Astrocyte (in vitro differentiated cells and primary cell): ENCODE results near the gene CD247. TPM values are rescaled to one million over a fixed set of nuclear protein-coding genes. Genes with fewer than 3 reads are reported as not detected.

Experiments
- DNase-seq: peaks from one replicate; pipeline ENCODE4 v3.0.0-alpha.2; 2010; ENCODE audit warnings: low read depth
- FAIRE-seq: peaks from 2 replicates; lab custom pipeline; 2011; peaks lifted over from hg19 to GRCh38; lab: Jason Lieb, UNC
- H2AFZ ChIP-seq: 2 replicates; pipeline ENCODE4 v1.6.0; 2012; ENCODE audit warnings: low read depth, low read length, inconsistent platforms
- H3K27ac ChIP-seq: 2 replicates; pipeline ENCODE4 v1.5.1; 2011; ENCODE audit warnings: low read depth, low read length, inconsistent platforms
- H3K27me3 ChIP-seq: 2 replicates; pipeline ENCODE4 v1.6.0; 2011; ENCODE audit warnings: low read length, inconsistent platforms; ENCODE audit not compliant: insufficient read depth
- H3K36me3 ChIP-seq: 2 replicates; pipeline ENCODE4 v1.5.1; 2011; ENCODE audit warnings: low read length, inconsistent platforms; ENCODE audit not compliant: insufficient read depth
- H3K4me1 ChIP-seq: 2 replicates; pipeline ENCODE4 v1.5.1; 2011; ENCODE audit warnings: low read length, inconsistent platforms; ENCODE audit not compliant: insufficient read depth
- H3K4me2 ChIP-seq: 2 replicates; pipeline ENCODE4 v1.6.0; 2012; ENCODE audit warnings: low read length, inconsistent platforms
- H3K4me3 ChIP-seq: 2 replicates; pipeline ENCODE4 v1.5.1; 2011; ENCODE audit warnings: low read depth, mild to moderate bottlenecking, low read length, inconsistent platforms; ENCODE audit not compliant: insufficient read depth
- H3K79me2 ChIP-seq: 2 replicates; pipeline ENCODE4 v1.6.0; 2012; ENCODE audit warnings: mild to moderate bottlenecking, low read length, inconsistent platforms; ENCODE audit not compliant: insufficient read depth
- H3K9ac ChIP-seq: 2 replicates; pipeline ENCODE4 v1.6.0; 2012; ENCODE audit warnings: mild to moderate bottlenecking, low read length, inconsistent platforms
- H3K9me3 ChIP-seq: 2 replicates; pipeline ENCODE4 v1.5.1; 2012; ENCODE audit warnings: low read depth, mild to moderate bottlenecking, low read length, inconsistent platforms; ENCODE audit not compliant: insufficient read depth
- H4K20me1 ChIP-seq: 2 replicates; pipeline ENCODE4 v1.6.0; 2012; ENCODE audit warnings: low read length, inconsistent platforms; ENCODE audit not compliant: insufficient read depth
- H3K27ac Mint-ChIP-seq: one replicate; pipeline ENCODE4 v1.8.0; 2021; ENCODE audit warnings: mild to moderate bottlenecking, mixed read lengths; ENCODE audit not compliant: unreplicated experiment
- H3K27me3 Mint-ChIP-seq: one replicate; pipeline ENCODE4 v1.8.0; 2021; ENCODE audit warnings: low read depth, mixed read lengths; ENCODE audit not compliant: unreplicated experiment
- H3K36me3 Mint-ChIP-seq: one replicate; pipeline ENCODE4 v1.8.0; 2021; ENCODE audit warnings: low read depth, mixed read lengths; ENCODE audit not compliant: unreplicated experiment
- H3K4me1 Mint-ChIP-seq: one replicate; pipeline ENCODE4 v1.8.0; 2021; ENCODE audit warnings: low read depth, mixed read lengths; ENCODE audit not compliant: unreplicated experiment
- H3K4me3 Mint-ChIP-seq: one replicate; pipeline ENCODE4 v1.8.0; 2021; ENCODE audit warnings: mild to moderate bottlenecking, moderate library complexity, mixed read lengths; ENCODE audit not compliant: unreplicated experiment
- H3K9me3 Mint-ChIP-seq: one replicate; pipeline ENCODE4 v1.8.0; 2021; ENCODE audit warnings: mild to moderate bottlenecking, mixed read lengths; ENCODE audit not compliant: unreplicated experiment
- CTCF ChIP-seq: IDR thresholded peaks from 2 replicates; pipeline ENCODE4 v1.5.1; 2011; ENCODE audit warnings: low read depth, mild to moderate bottlenecking, inconsistent platforms, low read length, moderate library complexity; ENCODE audit not compliant: insufficient read depth
- EZH2 ChIP-seq: IDR thresholded peaks from 2 replicates; pipeline ENCODE4 v1.6.1; 2012; ENCODE audit warnings: mild to moderate bottlenecking, low read length, inconsistent platforms; ENCODE audit not compliant: insufficient read depth
- total RNA-seq: library from RNA; stranded (reverse); gene quantifications from 2 replicates; pipeline ENCODE4 v1.2.1, GENCODE V29; 2021

Gene CD247
- total RNA-seq, 1 donor from 2014 or later: not detected

GRCh38 chr1:167507719-167508118 lies 10.6 kb downstream of the CD247 start:
- no peak overlapping the region for H3K27ac ChIP-seq
- no peaks in the 10 kb centered on the region for H3K9me3 ChIP-seq
- TF ChIP-seq CTCF (no peak), EZH2 (no peak)
- H3K9ac ChIP-seq: no peak overlapping the region
- Mint-ChIP-seq H3K27me3 (peaks cover 19% of the 10 kb centered on the region), H3K36me3 (no peaks in the 10 kb centered on the region), H3K9me3 (no peaks in the 10 kb centered on the region), H3K27ac (no peak overlapping the region), H3K4me1 (no peaks in the 10 kb centered on the region), H3K4me3 (no peak overlapping the region)
- no peaks in the 10 kb centered on the region for H3K4me1 ChIP-seq
- FAIRE-seq (no peak), DNase-seq (no peak)
- no peaks in the 10 kb centered on the region for H3K79me2 ChIP-seq
- no peak overlapping the region for H3K4me2 ChIP-seq
- H3K36me3 ChIP-seq: no peaks in the 10 kb centered on the region
- peaks cover 6% of the 10 kb centered on the region for H3K27me3 ChIP-seq
- H2AFZ ChIP-seq: no peak overlapping the region
- H3K4me3 ChIP-seq: no peak overlapping the region
- H4K20me1 ChIP-seq: no peaks in the 10 kb centered on the region

GRCh38 chr1:167504467-167504827 lies 13.9 kb downstream of the CD247 start:
- Mint-ChIP-seq H3K4me3 (no peak overlapping the region), H3K27ac (no peak overlapping the region), H3K9me3 (no peaks in the 10 kb centered on the region), H3K36me3 (no peaks in the 10 kb centered on the region), H3K27me3 (peaks cover 15% of the 10 kb centered on the region), H3K4me1 (peaks cover 4% of the 10 kb centered on the region)
- no peak overlapping the region for H3K27ac ChIP-seq
- no peak overlapping the region for H3K4me3 ChIP-seq
- DNase-seq: no peak
- no peak overlapping the region for H2AFZ ChIP-seq
- no peak overlapping the region for H3K9ac ChIP-seq
- H3K4me2 ChIP-seq: no peak overlapping the region
- H3K9me3 ChIP-seq: no peaks in the 10 kb centered on the region
- no peak for FAIRE-seq
- no peaks in the 10 kb centered on the region for H4K20me1 ChIP-seq
- H3K79me2 ChIP-seq: no peaks in the 10 kb centered on the region
- H3K4me1 ChIP-seq: no peaks in the 10 kb centered on the region
- H3K36me3 ChIP-seq: no peaks in the 10 kb centered on the region
- H3K27me3 ChIP-seq: peaks cover 9% of the 10 kb centered on the region
- no peak for TF ChIP-seq CTCF
- no peak for TF ChIP-seq EZH2

GRCh38 chr1:167503626-167504466 lies 14.5 kb downstream of the CD247 start:
- Mint-ChIP-seq H3K27me3 (peaks cover 15% of the 10 kb centered on the region), H3K9me3 (no peaks in the 10 kb centered on the region), H3K4me3 (no peak overlapping the region), H3K27ac (no peak overlapping the region), H3K36me3 (no peaks in the 10 kb centered on the region), H3K4me1 (peaks cover 5% of the 10 kb centered on the region)
- Histone ChIP-seq H3K9ac (no peak overlapping the region), H3K27ac (no peak overlapping the region), H3K79me2 (no peaks in the 10 kb centered on the region), H4K20me1 (no peaks in the 10 kb centered on the region), H3K36me3 (no peaks in the 10 kb centered on the region), H3K4me3 (no peak overlapping the region), H3K9me3 (no peaks in the 10 kb centered on the region), H3K27me3 (peaks cover 9% of the 10 kb centered on the region), H2AFZ (no peak overlapping the region), H3K4me1 (no peaks in the 10 kb centered on the region), H3K4me2 (no peak overlapping the region)
- FAIRE-seq (no peak), DNase-seq (no peak)
- TF ChIP-seq EZH2: no peak
- TF ChIP-seq CTCF: no peak
